NOMO-1 treated with DMSO at 0.1 percent for 48 hours (cell line): ENCODE measurements around the gene MED12.

Experiments
- DNase-seq: peaks from one replicate; lab custom pipeline; 2025; ENCODE audit not compliant: unreplicated experiment; lab: John Stamatoyannopoulos, UW

Gene MED12

DNA sequence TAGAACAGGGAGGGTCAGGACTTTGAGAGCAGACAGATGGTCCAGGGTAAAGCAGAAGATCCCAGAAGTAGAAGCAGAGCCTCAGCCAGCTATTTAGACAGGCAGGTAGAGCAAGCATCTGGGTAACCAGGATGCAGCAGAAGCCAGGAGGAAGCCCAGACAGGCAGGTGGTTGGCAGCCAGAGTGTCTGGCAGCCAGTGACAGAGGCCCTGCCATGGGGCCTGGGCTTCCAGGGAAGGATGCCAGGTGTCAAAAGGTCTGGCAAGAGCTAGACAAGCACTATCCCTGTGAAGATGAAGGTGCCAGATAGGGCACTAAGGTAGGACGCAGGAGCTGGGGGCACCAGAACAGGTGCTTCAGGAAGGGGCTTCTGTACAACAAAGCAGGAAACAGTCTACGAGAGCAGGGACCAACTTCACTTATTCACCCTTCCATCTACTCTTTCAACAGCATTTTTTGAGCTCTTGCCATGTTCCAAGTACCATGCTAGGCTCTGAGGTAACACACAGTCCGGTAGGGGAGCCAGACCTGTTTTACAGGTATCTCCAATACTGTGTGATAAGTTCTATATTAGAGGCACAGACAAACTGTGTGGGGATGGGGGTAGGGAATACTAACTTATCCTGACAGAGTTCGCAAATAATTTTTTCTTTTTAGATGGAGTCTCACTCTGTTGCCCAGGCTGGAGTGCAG is 66.6 kb downstream of the MED12 start:
- no peak for DNase-seq

DNA sequence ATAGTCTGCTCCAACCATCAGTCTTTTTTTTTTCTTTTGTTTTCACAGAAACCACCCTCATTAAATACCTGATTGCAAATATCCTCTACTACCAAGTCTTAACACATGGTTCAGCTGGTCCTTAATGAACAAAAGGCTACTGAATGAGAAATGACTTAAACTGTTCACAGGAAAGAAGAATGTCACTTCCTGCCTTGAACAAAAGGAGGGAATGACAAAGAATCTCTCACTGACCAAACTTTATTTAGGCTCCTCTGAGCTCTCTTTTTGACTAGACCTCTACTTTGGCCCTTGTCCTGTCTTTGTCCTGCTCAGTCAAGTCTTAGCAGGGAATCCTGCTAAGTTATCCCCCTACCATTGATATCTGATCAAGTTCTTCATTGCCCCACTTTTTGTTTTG is 72.9 kb downstream of the MED12 start:
- DNase-seq: no peak
